ENCODE measurements around the gene ZNF280D. TPM values are rescaled to one million over a fixed set of nuclear protein-coding genes. Genes with fewer than 3 reads are reported as not detected.

ZNF280D gene
- total RNA-seq, 1 experiment from 2014 or later = 28.7 TPM

- no peaks in the 10 kb centered on the region for H3K36me3 Mint-ChIP-seq (ENCODE audit: insufficient read depth, unreplicated experiment)
- H3K4me1 Mint-ChIP-seq (ENCODE audit: low read depth, unreplicated experiment) = no peaks in the 10 kb centered on the region
- no peak overlapping the region for H3K4me3 Mint-ChIP-seq (ENCODE audit: unreplicated experiment)
- peaks cover 9% of the 10 kb centered on the region for H3K9me3 Mint-ChIP-seq (ENCODE audit: unreplicated experiment)
- Histone ChIP-seq H3K27me3 (replicated peaks; ENCODE audit: control insufficient read depth, insufficient read depth, low read length) (no peaks in the 10 kb centered on the region), H3K9me3 (peaks cover 8% of the 10 kb centered on the region; the same call in 1 of the 2 replicates), H3K4me3 (ENCODE audit: low read depth, low read length) (no peak overlapping the region), H3K36me3 (ENCODE audit: control insufficient read depth, insufficient read depth, low read length) (no peaks in the 10 kb centered on the region), H3K4me1 (no peaks in the 10 kb centered on the region)
- no peak for DNase-seq
- intact Hi-C loops (cut with micrococcal nuclease; ENCODE audit: unreplicated experiment) = no loop called here
- POLR2A ChIA-PET = no interaction called here
- TF ChIP-seq CTCF (IDR thresholded peaks at IDR 0.05; ENCODE audit: insufficient read depth in 1 of 2, low read depth in 1 of 2, low read length in 1 of 2, severe bottlenecking in 1 of 2, unreplicated experiment in 1 of 2) = no peak
- H3K27me3 Mint-ChIP-seq (ENCODE audit: insufficient read depth, unreplicated experiment) = peaks cover 13% of the 10 kb centered on the region
- H3K27ac Mint-ChIP-seq (ENCODE audit: unreplicated experiment) = no peak overlapping the region
- CTCF ChIA-PET = no interaction called here
- BruUV-seq (replicated peaks) = no TSS peak
Observed at GRCh38 chr15:56598991-56599390, 134.3 kb downstream of the ZNF280D start.

GRCh38 chr15:56587686-56588085, 145.6 kb downstream of the ZNF280D start:
- H3K4me3 ChIP-seq (ENCODE audit: low read depth, low read length) = no peak overlapping the region
- no TSS peak for BruUV-seq (replicated peaks)
- no peak for DNase-seq
- ChIA-PET POLR2A (no interaction called here), CTCF (no interaction called here)
- Mint-ChIP-seq H3K4me1 (ENCODE audit: low read depth, unreplicated experiment) (no peaks in the 10 kb centered on the region), H3K4me3 (ENCODE audit: unreplicated experiment) (no peak overlapping the region), H3K36me3 (ENCODE audit: insufficient read depth, unreplicated experiment) (no peaks in the 10 kb centered on the region), H3K27ac (ENCODE audit: unreplicated experiment) (no peak overlapping the region), H3K27me3 (ENCODE audit: insufficient read depth, unreplicated experiment) (peaks cover 3% of the 10 kb centered on the region), H3K9me3 (ENCODE audit: unreplicated experiment) (peaks cover 20% of the 10 kb centered on the region)
- intact Hi-C loops (cut with micrococcal nuclease; ENCODE audit: unreplicated experiment) = no loop called here
- peaks cover 9% of the 10 kb centered on the region; the same call in 1 of the 2 replicates for H3K9me3 ChIP-seq
- H3K27me3 ChIP-seq (replicated peaks; ENCODE audit: control insufficient read depth, insufficient read depth, low read length) = no peaks in the 10 kb centered on the region
- H3K4me1 ChIP-seq = no peaks in the 10 kb centered on the region
- TF ChIP-seq CTCF (IDR thresholded peaks at IDR 0.05; ENCODE audit: insufficient read depth in 1 of 2, low read depth in 1 of 2, low read length in 1 of 2, severe bottlenecking in 1 of 2, unreplicated experiment in 1 of 2) = no peak
- H3K36me3 ChIP-seq (ENCODE audit: control insufficient read depth, insufficient read depth, low read length) = no peaks in the 10 kb centered on the region

GRCh38 chr15:56586206-56586605, 147.1 kb downstream of the ZNF280D start:
- no TSS peak for BruUV-seq (replicated peaks)
- Mint-ChIP-seq H3K9me3 (ENCODE audit: unreplicated experiment) (peaks cover 20% of the 10 kb centered on the region), H3K4me1 (ENCODE audit: low read depth, unreplicated experiment) (no peaks in the 10 kb centered on the region), H3K27ac (ENCODE audit: unreplicated experiment) (no peak overlapping the region), H3K4me3 (ENCODE audit: unreplicated experiment) (no peak overlapping the region), H3K36me3 (ENCODE audit: insufficient read depth, unreplicated experiment) (no peaks in the 10 kb centered on the region), H3K27me3 (ENCODE audit: insufficient read depth, unreplicated experiment) (no peaks in the 10 kb centered on the region)
- Histone ChIP-seq H3K9me3 (peaks cover 9% of the 10 kb centered on the region; the same call in 1 of the 2 replicates), H3K27me3 (replicated peaks; ENCODE audit: control insufficient read depth, insufficient read depth, low read length) (no peaks in the 10 kb centered on the region), H3K4me1 (no peaks in the 10 kb centered on the region), H3K36me3 (ENCODE audit: control insufficient read depth, insufficient read depth, low read length) (no peaks in the 10 kb centered on the region), H3K4me3 (ENCODE audit: low read depth, low read length) (no peak overlapping the region)
- ChIA-PET POLR2A (no interaction called here), CTCF (no interaction called here)
- DNase-seq = no peak
- TF ChIP-seq CTCF (IDR thresholded peaks at IDR 0.05; ENCODE audit: insufficient read depth in 1 of 2, low read depth in 1 of 2, low read length in 1 of 2, severe bottlenecking in 1 of 2, unreplicated experiment in 1 of 2) = no peak
- intact Hi-C loops (cut with micrococcal nuclease; ENCODE audit: unreplicated experiment) = no loop called here

Data from Caco-2 (cell line).